HG02759 (cell line): ENCODE data around the gene TYROBP.
A peak's percentile ranks its signal among the peaks of the same experiment; 100 is the strongest.
"Not testable (repeated sequence)": the region's sequence is repeated elsewhere in the genome, so short reads cannot be mapped to it uniquely, and the experiment has no call there.

Source experiments
- ATAC-seq: cut with Tn5 transposase; IDR thresholded peaks from one replicate; pipeline ENCODE4 v1.9.1; 2021; ENCODE audit warnings: mild to moderate bottlenecking, moderate library complexity; ENCODE audit not compliant: unreplicated experiment

The TYROBP gene

GRCh38 chr19:35932291-35932936 is 24.3 kb upstream of the TYROBP start:
- ATAC-seq: no peak

GRCh38 chr19:35931874-35932202 is 23.7 kb upstream of the TYROBP start:
- ATAC-seq: no peak

GRCh38 chr19:35931161-35931873 is 23.2 kb upstream of the TYROBP start:
- peak; percentile 95 for ATAC-seq

- no peak for ATAC-seq
Observed at GRCh38 chr19:35929876-35930275, 21.8 kb upstream of the TYROBP start.

- no peak for ATAC-seq
Observed at GRCh38 chr19:35928507-35928906, 20.4 kb upstream of the TYROBP start.

- ATAC-seq: no peak
Observed at GRCh38 chr19:35925501-35925900, 17.4 kb upstream of the TYROBP start.

GRCh38 chr19:35921012-35921411 is 12.9 kb upstream of the TYROBP start:
- no peak for ATAC-seq

GRCh38 chr19:35919306-35919705 is 11.2 kb upstream of the TYROBP start:
- ATAC-seq: no peak

- ATAC-seq: no peak
Observed at GRCh38 chr19:35915443-35915842, 7.3 kb upstream of the TYROBP start.

GRCh38 chr19:35913589-35913988 is 5.5 kb upstream of the TYROBP start:
- ATAC-seq: no peak

- ATAC-seq: no peak
Observed at GRCh38 chr19:35911790-35912189, 3.7 kb upstream of the TYROBP start.

GRCh38 chr19:35911173-35911572 is 3.1 kb upstream of the TYROBP start:
- no peak for ATAC-seq

- not testable (repeated sequence) for ATAC-seq
Observed at GRCh38 chr19:35910355-35910754, 2.3 kb upstream of the TYROBP start.

- ATAC-seq: no peak
Observed at GRCh38 chr19:35909684-35910035, 1.6 kb upstream of the TYROBP start.

GRCh38 chr19:35908973-35909683 is 1.0 kb upstream of the TYROBP start:
- ATAC-seq: peak; percentile 50

- no peak for ATAC-seq
Observed at GRCh38 chr19:35907377-35907745, 734 bp downstream of the TYROBP start.

- no peak for ATAC-seq
Observed at GRCh38 chr19:35905178-35905727, 2.8 kb downstream of the TYROBP start.

GRCh38 chr19:35904311-35905068 is 3.6 kb downstream of the TYROBP start:
- no peak for ATAC-seq

- peak; percentile 34 for ATAC-seq
Observed at GRCh38 chr19:35903550-35904179, 4.4 kb downstream of the TYROBP start.

GRCh38 chr19:35902870-35903475 is 5.1 kb downstream of the TYROBP start:
- no peak for ATAC-seq
